GM10847 (cell line): ENCODE measurements around the gene DSCAML1.

Source experiments
- POLR2A ChIP-seq: IDR thresholded peaks from 2 replicates; pipeline ENCODE4 v1.6.1; 2011; ENCODE audit not compliant: insufficient read length; ENCODE audit errors: extremely low read depth

DSCAML1 gene

DNA sequence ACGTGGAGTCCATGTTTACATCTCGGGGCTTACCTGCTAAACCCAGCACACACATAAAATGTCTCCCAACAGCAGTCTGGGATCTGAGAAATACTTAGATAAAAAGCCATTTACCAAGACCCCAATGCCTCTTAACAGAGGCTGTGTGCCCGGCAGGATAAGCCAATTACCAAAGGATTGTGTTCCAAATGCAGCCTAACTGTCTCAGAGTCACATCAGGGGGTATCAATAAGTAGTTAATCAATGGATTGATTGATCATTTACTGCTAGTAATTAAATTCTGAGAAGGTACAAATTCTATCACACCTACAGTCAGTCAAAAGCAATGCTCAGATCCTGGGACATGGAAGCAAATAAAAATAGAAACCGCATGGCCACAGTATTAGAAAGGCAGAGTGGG is 125.6 kb downstream of the DSCAML1 start:
- TF ChIP-seq POLR2A = no peak

DNA sequence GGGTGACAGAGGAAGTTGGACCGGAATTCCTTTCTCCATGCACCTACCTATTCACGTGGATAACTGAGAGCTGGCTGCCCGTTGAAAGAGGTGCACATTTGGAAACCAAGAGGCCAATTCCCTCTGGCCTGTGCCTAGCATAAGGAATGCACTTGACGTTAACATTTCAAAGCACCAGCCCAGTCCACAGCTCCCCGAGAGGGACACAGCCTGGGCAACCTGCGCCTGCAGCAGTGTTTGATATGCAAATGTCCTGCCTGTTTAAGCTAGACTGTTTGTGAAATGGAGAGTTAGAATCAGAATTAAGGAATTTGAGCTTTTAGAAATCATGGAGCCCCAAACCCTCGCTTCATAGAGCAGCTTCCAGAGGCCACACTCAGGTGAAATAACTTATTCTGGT is 126.1 kb downstream of the DSCAML1 start:
- no peak for TF ChIP-seq POLR2A

DNA sequence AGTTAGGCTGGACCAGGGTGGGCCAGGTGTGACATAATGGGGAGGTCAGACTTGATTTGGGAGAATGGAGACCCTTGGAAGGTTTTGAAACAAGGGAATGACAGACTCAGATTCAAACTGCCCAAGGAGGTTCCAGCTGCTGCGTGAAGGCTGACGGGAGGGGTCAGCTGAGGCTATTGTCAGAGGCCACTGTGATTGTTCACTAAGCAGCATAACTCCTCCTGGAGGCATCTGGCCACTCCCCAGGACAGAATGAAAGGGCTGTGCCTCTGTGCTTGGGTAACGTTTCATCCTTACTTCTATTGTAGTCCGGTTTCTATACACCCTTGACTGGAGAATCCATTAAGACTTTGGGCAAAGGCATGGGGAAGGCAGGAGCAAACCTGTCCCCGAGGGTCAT is 126.6 kb downstream of the DSCAML1 start:
- no peak for TF ChIP-seq POLR2A

DNA sequence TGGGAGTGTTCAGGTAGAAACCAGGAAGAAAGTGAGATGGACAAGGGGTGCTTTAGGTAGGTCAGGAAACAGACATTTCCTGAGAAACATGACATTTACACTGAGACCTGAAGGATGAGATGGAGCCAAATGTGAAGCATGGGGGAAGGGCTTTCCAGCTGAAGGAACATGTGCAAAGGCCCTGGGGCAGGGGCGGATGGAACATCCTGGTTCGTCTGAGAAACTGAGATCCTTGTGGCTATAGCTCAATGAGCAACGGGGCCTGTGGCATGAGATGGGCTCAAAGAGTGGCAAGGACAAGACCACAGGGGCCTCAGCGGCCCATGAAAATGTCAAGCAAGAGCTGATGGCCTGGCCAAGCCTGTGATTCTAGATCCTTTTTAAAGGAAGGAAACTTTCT is 127.4 kb downstream of the DSCAML1 start:
- no peak for TF ChIP-seq POLR2A

DNA sequence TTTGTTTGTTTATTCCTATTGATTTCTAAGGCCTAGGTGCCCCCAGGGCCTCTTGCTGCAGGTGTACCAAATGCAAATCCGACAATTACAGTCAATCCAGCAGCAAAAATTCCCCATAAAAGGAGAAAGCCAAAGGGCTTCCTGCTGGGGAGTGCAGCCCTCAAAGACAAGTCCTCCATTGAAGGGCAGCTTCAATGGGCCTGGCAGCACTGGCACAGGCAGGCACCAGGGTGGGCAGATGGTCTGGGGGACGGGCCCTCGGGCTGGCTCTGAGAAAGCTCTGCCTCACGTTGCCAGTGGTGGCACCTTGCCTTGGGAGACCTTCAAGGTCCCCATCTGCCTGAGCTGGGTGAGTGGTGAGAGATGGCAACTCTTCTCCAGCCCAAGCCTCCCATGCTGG is 128.0 kb downstream of the DSCAML1 start:
- no peak for TF ChIP-seq POLR2A

DNA sequence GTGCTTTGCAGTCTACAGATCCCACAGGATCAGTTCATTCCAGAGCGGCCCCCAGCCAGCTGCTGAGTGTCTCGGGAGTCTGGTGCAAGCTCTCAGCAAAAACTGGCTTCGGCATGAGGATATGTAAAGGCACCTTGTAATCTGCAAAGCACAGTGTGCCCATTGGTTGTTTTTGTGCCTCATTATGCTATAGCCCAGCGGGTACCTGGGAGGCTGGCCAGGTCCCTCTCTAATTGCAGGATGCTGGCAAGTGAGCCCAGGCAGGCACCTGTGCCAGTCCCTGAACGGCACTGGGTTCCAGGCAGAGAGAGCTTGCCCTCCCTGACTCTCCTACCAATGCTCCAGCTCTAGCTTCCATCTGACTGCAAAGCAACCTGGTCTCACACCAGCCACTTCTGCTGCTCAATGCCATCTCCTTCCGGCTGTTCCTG is 128.7 kb downstream of the DSCAML1 start:
- no peak for TF ChIP-seq POLR2A

DNA sequence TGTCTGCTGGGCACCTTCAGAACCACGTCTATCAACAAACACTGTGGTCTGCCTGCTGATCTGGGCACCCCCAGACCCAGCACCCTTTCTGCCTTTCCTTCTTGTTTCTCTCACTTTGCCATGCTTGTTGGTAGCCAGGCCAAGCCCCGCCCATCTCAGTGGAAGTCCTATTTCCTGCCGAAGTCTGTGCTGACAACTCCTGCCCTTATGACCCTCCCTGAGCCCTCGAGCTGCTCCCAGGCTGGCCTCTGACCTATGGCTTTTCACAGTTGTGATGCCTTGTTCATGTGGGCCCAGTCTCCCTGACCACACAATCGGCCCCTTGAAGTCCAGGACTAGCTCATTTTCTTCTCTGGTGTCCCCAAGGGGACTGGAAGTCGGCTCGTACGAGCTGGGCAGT is 132.1 kb downstream of the DSCAML1 start:
- TF ChIP-seq POLR2A = no peak

DNA sequence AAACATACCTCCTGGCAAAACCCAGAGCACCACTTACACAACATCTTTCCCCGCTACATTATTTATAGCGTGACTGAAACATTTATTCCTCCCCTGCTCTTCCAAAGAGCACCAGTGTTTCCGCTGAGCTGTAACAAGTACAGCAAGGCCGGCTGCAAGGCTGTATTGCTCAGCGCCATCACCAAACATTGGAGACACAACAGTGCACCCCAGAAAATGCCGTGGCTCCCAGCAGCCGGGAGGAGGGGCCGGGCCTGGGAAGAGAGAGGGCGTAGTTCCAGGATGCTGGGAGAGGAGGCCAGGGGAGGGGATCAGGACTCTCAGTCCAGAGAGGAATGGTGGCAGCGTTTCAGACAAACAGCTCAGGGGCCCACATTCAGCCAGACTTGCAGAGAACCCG is 133.2 kb downstream of the DSCAML1 start:
- no peak for TF ChIP-seq POLR2A

DNA sequence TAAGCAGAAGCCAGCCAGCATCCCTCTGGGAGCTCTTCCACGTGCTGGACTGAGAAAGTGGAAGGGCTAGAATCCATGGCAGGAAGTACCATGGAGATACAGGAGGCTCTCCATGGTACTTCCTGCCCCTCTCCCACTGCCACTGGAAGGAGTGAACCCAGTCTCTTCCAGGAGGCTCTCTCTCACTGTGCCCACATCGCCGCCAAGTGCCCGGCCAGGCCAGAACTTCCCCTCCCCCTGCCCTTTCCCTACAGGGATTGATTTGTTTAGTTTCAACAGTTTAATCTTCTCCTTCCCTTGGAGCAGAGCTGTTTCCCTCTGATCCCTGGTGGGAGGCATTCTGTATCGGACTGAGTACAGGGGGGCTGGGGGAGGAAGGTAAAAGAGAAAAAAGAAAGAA is 133.6 kb downstream of the DSCAML1 start:
- TF ChIP-seq POLR2A = no peak

DNA sequence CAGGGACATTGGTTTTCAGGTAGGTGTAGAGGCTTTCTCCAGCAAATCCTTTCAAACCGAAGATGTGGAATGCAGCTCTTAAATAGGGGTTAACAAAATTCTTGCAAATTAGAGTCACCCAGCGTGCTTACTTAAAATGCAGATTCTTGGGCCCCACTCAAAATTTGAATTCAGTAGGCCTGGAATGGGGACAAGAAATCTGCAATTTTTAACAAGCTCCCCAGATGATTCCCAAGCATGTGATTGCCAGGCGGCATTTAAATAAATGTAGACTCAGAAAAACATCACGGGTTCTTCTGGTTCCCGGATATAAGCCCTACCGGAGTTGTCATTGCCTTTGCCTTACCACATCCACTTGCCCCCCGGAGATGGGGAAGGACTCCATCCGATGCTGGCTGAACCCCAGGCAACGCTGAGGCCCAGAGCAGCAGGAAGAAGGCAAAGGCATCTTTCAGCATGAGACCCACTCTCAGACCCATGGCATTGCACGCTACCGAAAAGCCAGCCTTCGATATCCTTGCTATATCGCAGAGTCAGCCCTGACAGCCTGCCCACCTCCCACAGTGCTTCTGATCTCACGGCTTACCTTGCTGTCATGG is 134.2 kb downstream of the DSCAML1 start:
- TF ChIP-seq POLR2A = no peak

DNA sequence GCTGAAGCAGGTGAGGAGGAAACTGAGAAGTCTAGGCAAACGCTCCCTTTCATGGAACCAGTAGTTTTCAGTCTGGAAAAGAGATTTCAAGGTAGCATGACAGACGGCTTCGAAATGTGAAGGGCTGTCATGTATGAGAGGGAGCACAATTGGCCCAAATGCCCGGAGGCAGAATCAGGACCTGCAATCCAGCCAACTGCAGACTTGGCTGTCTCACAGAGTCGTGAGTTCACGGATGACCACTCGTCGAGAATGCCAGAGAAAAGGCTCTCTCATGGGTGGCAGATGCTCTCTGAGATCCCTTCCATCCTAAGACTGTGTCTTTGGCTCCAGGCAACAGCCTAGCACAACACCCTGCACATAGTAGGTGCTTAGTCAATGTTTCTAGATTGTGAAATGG is 134.8 kb downstream of the DSCAML1 start:
- TF ChIP-seq POLR2A = no peak

DNA sequence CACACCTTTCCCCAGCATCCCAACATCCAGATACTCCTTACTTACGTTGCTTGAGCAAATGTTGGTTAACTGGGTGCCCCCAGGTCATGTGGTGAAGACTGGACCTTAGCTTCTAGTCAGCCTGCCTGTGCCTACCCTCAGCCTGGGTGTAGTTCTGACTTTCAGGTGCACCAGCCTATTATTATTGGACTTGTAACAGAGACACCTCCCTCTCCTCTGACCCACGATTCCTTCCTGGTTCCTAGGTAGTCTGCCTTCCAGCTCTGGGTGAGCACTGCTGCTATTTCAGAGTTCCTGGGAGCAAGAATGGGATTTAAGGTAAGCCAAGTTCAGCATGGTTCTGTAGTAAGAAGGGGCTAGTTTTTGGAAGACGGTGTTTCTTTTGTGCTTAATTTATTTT is 138.2 kb downstream of the DSCAML1 start:
- no peak for TF ChIP-seq POLR2A

DNA sequence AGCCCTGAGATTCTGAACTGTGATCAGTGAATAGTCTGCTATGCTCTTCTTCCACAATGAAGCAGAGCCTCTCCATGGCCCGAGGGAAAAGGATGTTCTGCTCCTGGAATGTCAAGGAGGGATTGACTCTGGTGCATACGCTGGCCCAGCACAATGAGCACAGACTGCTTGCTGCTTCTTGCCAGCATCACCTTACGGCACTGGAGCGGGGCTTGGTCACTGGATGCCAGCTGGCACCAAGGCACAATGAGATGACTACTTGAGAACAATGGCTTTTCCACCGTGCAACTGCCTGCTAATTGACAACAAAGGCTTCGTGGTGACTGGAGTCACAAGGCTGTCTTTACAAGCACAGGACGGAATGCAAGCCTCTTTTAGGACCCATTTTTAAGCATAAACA is 139.2 kb downstream of the DSCAML1 start:
- TF ChIP-seq POLR2A = no peak

DNA sequence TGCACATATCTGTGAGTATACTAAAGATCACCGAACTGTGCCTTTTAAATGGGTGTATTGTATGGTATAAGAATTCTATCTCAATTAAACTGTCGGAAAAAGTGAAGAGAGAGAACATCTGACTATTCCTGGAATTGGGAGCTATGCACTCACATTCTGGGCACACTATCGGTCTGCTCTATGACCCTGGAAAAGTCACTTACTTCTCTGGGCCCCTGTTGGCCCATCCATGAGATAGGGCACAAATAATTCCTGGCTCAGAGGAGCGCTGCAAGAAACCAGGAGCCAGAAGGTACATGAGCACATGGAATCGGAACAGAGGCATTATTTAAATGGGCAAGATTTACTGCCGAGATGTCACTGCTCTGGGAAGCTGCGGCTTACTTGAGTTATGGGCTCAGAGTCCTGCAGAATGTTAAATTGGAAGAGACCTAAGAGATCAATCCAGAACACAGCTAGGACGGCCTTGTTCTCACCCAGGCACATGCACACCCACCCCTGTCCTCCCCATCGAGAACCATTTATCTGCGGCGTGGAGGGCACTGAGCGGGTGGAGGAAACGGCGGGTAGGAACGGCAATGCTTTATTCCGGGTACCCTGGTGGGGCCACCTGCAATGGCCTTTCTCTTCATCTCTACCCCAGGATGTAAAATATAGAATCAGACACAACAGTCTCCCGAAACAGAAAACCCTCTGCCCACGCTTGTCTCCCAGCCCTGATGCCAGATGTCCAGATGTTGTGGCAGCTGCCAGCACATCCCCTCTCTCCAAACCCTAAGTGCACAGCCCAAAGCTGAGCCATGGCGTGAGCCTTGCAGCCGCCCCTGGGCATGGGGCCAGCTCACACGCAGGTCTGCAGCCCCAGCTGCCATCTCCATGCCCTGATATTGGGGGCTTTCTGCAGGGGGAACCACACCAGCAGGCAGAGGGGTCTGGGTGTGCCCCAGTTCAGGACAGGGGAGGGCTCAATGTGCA is 142.4 kb downstream of the DSCAML1 start:
- no peak for TF ChIP-seq POLR2A

DNA sequence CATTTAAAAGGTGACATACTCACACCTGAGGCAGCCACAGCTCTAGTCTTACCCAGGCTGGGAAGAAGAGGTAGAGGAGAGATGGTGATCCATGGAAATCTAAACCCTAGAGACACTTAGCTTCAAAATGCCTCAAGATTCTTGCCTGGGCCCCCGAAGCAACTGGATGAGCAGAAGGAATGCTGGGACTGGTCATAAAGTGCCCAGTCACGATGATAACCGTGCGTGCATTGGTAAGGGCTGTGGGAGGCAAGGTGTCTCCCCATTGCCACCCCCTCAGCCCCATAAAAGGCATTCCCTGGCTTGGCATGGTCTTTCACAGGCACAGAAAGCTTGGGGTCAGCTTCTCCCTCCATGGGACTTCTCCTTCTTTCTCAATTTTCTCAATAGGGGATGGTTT is 144.5 kb downstream of the DSCAML1 start:
- no peak for TF ChIP-seq POLR2A

DNA sequence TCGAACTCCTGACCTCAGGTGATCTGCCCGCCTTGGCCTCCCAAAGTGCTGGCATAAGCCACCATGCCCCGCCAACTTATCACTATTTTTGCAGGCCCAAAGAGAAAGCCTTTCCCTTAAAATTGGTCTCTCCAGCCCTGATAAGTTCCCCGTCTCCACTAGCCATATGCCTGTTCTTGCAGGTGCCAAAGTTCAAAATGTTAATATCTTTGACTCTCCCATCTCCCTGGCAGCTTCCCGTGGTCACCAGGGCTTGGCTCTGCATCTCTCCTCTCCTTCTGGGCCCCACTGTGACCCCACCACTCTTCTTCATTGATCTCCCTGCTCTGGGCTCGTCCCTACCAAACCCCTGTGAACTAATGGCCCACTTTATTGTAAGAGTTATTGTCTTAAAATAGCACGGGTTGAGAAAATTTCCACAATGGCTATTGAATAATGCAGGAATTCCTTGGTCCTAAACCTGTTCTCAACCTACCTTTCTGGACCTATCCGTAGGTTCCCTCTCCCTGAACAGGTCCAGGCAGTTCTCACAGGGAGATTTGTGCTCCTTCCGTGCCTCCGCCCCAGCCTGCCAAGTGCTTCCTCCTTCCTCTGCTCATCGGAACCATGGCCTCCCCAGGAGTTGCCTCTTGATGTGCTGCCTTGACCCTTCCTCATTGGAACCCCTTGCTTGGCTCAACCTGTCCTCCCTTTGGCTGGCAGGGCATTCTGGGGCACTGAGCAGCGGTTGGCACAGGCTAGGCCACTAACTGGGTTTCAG is 147.5 kb downstream of the DSCAML1 start:
- TF ChIP-seq POLR2A = no peak
